ENCODE results near the gene SLC8A1. TPM values are rescaled to one million over a fixed set of nuclear protein-coding genes. Genes with fewer than 3 reads are reported as not detected.

SLC8A1 gene
- total and polyA plus RNA-seq, 2 donors (not counting 1 experiment from before 2014, with no cell fraction given), result 0.07 to 0.20 TPM

DNA sequence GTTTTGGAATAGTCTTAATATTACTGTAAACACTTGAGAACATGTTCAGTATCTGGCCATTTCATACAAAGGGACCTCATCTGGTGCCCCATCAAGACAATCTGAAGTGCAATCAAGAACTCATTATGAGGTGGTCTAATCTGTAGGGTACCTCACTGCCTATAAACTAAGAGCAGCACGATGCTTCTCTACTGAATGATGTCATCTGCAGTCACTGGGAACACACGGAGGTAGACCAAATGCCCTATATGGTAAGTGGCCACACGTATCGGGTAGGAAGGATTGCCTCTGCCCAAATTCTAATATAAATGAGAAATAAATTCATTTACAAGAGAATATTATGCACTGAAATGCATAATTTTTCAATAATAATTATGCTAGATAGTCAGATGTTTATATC lies 90.4 kb downstream of the SLC8A1 start:
- peaks cover 16% of the 10 kb centered on the region for H3K4me1 Mint-ChIP-seq
- no peak overlapping the region for H3K9ac ChIP-seq (ENCODE audit: low read length)

DNA sequence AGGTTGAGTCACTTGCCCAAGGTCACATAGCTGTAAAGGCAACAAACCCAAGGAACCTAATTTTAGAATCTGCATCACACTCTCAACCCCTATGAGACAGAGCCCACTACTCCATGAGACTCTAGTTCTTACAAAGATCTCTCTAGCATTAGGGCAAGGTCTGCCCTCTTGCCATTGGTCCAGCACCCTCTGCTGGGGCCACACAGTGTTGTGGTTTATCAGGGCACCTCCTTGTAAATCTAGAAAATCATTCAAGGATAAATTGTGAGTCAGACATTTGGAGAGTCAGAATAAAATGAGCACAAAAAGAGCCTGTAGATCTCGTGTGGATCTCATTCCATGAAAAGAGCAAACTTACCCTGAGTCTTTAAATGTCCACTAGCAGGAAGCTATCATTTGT lies 91.2 kb downstream of the SLC8A1 start:
- no peak for TF ChIP-seq EZH2 (IDR thresholded peaks at IDR 0.05; ENCODE audit: borderline replicate concordance, insufficient read depth, low read depth, low read length, poor library complexity, severe bottlenecking)
- Histone ChIP-seq H3K4me1 (ENCODE audit: control insufficient read depth in 2 of 2, insufficient read depth in 2 of 2, low read length in 2 of 2) (peaks cover 0 to 9% of the 10 kb centered on the region in 2 donors), H3K27ac (ENCODE audit: low read length in 2 of 2) (no peak overlapping the region), H3K36me3 (replicated peaks in 1 of 2; ENCODE audit: control extremely low read depth in 1 of 2, control insufficient read depth in 1 of 2, extremely low read depth in 1 of 2, insufficient read depth in 2 of 2, low read length in 1 of 2) (no peaks in the 10 kb centered on the region), H3K9ac (ENCODE audit: low read length) (no peak overlapping the region), H4K20me1 (ENCODE audit: control insufficient read depth, insufficient read depth, low read length, poor library complexity, severe bottlenecking) (no peaks in the 10 kb centered on the region), H3K9me3 (ENCODE audit: control extremely low read depth in 1 of 3, control insufficient read depth in 2 of 3, insufficient read depth in 1 of 3, low read length in 2 of 3) (no peaks in the 10 kb centered on the region), H3K4me3 (ENCODE audit: control extremely low read depth in 1 of 5, extremely low read depth in 1 of 5, insufficient read depth in 1 of 5, low read depth in 2 of 5, low read length in 4 of 5) (no peak overlapping the region), H3K79me2 (ENCODE audit: control insufficient read depth, insufficient read depth, low read length) (no peaks in the 10 kb centered on the region), H3K4me2 (replicated peaks; ENCODE audit: low read depth, low read length, poor library complexity, severe bottlenecking) (no peak overlapping the region), H3K27me3 (replicated peaks in 1 of 4; ENCODE audit: control extremely low read depth in 1 of 4, control insufficient read depth in 3 of 4, insufficient read depth in 4 of 4, low read length in 3 of 4) (no peaks in the 10 kb centered on the region), H2AFZ (ENCODE audit: insufficient read depth, low read depth, low read length, poor library complexity, severe bottlenecking) (no peak overlapping the region)
- no peak for DNase-seq
- no peak overlapping the region for H3K27ac Mint-ChIP-seq
- POLR2A ChIA-PET, result no interaction called here
- no peaks in the 10 kb centered on the region for H3K9me3 Mint-ChIP-seq (ENCODE audit: insufficient read depth)
- H3K27me3 Mint-ChIP-seq, result no peaks in the 10 kb centered on the region
- peaks cover 16% of the 10 kb centered on the region for H3K4me1 Mint-ChIP-seq
- intact Hi-C loops (cut with micrococcal nuclease), result no loop called here
- WGBS (ENCODE audit: insufficient coverage), result no CpG with 5 or more reads among the region's 1 CpG
- CTCF ChIA-PET, result no interaction called here
- no peak overlapping the region for H3K4me3 Mint-ChIP-seq
- ATAC-seq (ENCODE audit: low read depth), result no peak

More for the DNA sequence above, 90.4 kb downstream of the SLC8A1 start:
- WGBS (ENCODE audit: insufficient coverage), result no CpG with 5 or more reads among the region's 4 CpGs
- TF ChIP-seq CTCF (IDR thresholded peaks at IDR 0.05) (no peak), EZH2 (IDR thresholded peaks at IDR 0.05; ENCODE audit: borderline replicate concordance, insufficient read depth, low read depth, low read length, poor library complexity, severe bottlenecking) (no peak)
- Mint-ChIP-seq H3K27me3 (no peaks in the 10 kb centered on the region), H3K9me3 (ENCODE audit: insufficient read depth) (no peaks in the 10 kb centered on the region), H3K27ac (no peak overlapping the region), H3K4me3 (no peak overlapping the region)
- Histone ChIP-seq H3K27ac (ENCODE audit: low read length in 2 of 2) (no peak overlapping the region), H3K36me3 (replicated peaks in 1 of 2; ENCODE audit: control extremely low read depth in 1 of 2, control insufficient read depth in 1 of 2, extremely low read depth in 1 of 2, insufficient read depth in 2 of 2, low read length in 1 of 2) (no peaks in the 10 kb centered on the region), H3K4me1 (ENCODE audit: control insufficient read depth in 2 of 2, insufficient read depth in 2 of 2, low read length in 2 of 2) (peaks cover 0 to 9% of the 10 kb centered on the region in 2 donors), H4K20me1 (ENCODE audit: control insufficient read depth, insufficient read depth, low read length, poor library complexity, severe bottlenecking) (no peaks in the 10 kb centered on the region), H3K27me3 (replicated peaks in 1 of 4; ENCODE audit: control extremely low read depth in 1 of 4, control insufficient read depth in 3 of 4, insufficient read depth in 4 of 4, low read length in 3 of 4) (no peaks in the 10 kb centered on the region), H2AFZ (ENCODE audit: insufficient read depth, low read depth, low read length, poor library complexity, severe bottlenecking) (no peak overlapping the region), H3K4me3 (ENCODE audit: control extremely low read depth in 1 of 5, extremely low read depth in 1 of 5, insufficient read depth in 1 of 5, low read depth in 2 of 5, low read length in 4 of 5) (no peak overlapping the region), H3K9me3 (ENCODE audit: control extremely low read depth in 1 of 3, control insufficient read depth in 2 of 3, insufficient read depth in 1 of 3, low read length in 2 of 3) (no peaks in the 10 kb centered on the region), H3K4me2 (replicated peaks; ENCODE audit: low read depth, low read length, poor library complexity, severe bottlenecking) (no peak overlapping the region), H3K79me2 (ENCODE audit: control insufficient read depth, insufficient read depth, low read length) (no peaks in the 10 kb centered on the region)
- no peak for ATAC-seq (ENCODE audit: low read depth)
- no peak for DNase-seq
- intact Hi-C loops (cut with micrococcal nuclease), result no loop called here
- ChIA-PET CTCF (no interaction called here), POLR2A (no interaction called here)

Data from B cell (primary cell).